ENCODE results near the gene LIN7A.

Gene LIN7A

DNA sequence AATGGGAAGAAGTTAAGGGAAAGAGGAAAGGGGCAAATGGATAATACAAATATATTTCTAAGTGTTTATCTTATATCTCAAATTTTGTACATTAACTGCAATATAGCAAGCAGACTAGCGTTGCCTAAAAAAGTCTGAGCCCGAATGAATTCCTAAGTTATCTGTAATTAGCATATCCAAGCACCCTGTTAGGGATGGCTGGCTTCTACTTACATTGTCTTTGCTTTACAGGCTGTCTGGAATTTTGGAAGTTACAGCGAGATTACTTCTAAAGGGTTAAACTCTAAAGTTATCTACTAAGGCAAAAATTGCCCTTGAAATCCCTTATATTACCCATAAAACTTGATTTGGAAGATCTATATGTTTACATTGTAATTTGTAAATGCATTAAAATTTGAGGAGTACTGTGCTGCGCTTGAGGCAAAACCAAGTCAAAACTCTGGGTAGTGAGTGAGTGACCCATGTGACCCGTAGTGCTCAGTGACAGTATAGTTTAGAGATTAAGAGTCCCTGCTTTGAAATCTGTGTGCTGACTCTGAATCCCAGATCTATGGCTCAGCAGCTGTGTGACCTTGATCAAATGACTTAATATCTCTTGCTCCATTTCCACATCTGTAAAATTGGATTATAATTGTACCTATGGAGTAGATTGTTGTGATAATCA, 17.3 kb upstream of the LIN7A start:
- Histone ChIP-seq H3K27me3 (ENCODE audit: low read length) (no peaks in the 10 kb centered on the region), H4K20me1 (ENCODE audit: low read depth, low read length) (no peaks in the 10 kb centered on the region), H3F3A (ENCODE audit: insufficient read depth) (no peaks in the 10 kb centered on the region), H3K9me2 (replicated peaks; ENCODE audit: insufficient read depth, low read length) (no peaks in the 10 kb centered on the region), H3K36me3 (ENCODE audit: low read length) (no peaks in the 10 kb centered on the region), H3K27ac (ENCODE audit: low read depth, low read length) (no peak overlapping the region), H3K9ac (ENCODE audit: low read length) (no peak overlapping the region), H2AFZ (ENCODE audit: low read depth, low read length, severe bottlenecking) (no peak overlapping the region), H3K79me2 (ENCODE audit: insufficient read depth, low read length) (no peaks in the 10 kb centered on the region), H3K9me3 (ENCODE audit: insufficient read depth, low read length) (no peaks in the 10 kb centered on the region), H3K4me3 (ENCODE audit: insufficient read depth, low read length, poor library complexity, severe bottlenecking) (no peak overlapping the region), H3K4me2 (ENCODE audit: low read depth, low read length, poor library complexity, severe bottlenecking) (no peak overlapping the region)
- TF ChIP-seq EZH2phosphoT487 (conservative IDR thresholded peaks at IDR 0.05; ENCODE audit: low read length) = no peak
- TF ChIP-seq, protein P1, sequence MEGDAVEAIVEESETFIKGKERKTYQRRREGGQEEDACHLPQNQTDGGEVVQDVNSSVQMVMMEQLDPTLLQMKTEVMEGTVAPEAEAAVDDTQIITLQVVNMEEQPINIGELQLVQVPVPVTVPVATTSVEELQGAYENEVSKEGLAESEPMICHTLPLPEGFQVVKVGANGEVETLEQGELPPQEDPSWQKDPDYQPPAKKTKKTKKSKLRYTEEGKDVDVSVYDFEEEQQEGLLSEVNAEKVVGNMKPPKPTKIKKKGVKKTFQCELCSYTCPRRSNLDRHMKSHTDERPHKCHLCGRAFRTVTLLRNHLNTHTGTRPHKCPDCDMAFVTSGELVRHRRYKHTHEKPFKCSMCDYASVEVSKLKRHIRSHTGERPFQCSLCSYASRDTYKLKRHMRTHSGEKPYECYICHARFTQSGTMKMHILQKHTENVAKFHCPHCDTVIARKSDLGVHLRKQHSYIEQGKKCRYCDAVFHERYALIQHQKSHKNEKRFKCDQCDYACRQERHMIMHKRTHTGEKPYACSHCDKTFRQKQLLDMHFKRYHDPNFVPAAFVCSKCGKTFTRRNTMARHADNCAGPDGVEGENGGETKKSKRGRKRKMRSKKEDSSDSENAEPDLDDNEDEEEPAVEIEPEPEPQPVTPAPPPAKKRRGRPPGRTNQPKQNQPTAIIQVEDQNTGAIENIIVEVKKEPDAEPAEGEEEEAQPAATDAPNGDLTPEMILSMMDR (IDR thresholded peaks at IDR 0.05; ENCODE audit: insufficient read depth, low read length, poor library complexity, severe bottlenecking) = no peak

DNA sequence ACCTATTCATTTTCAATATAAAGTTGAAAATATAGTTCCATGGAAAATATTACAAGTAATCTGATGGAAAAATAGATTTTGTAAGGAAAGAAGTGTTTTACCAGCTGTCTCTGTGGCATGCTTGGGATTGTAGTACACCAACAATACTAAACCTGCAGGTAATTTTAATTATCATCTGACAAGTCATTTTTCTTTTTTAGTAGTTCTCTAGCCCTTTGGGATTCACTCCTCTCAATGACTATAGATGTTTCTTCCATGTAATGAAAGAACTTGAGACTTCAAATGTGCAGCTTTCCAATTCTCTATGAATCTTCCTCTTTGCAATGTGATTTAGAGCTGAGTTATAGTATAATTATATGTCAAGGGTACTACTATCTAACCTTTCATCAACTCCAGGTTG, 14.7 kb upstream of the LIN7A start:
- H2AFZ ChIP-seq (ENCODE audit: low read depth, low read length, severe bottlenecking) = no peak overlapping the region
- TF ChIP-seq, protein P1 (IDR thresholded peaks at IDR 0.05; ENCODE audit: insufficient read depth, low read length, poor library complexity, severe bottlenecking) = no peak
- no peak for TF ChIP-seq EZH2phosphoT487 (conservative IDR thresholded peaks at IDR 0.05; ENCODE audit: low read length)
- no peak overlapping the region for H3K27ac ChIP-seq (ENCODE audit: low read depth, low read length)
- H4K20me1 ChIP-seq (ENCODE audit: low read depth, low read length) = no peaks in the 10 kb centered on the region
- H3K9me3 ChIP-seq (ENCODE audit: insufficient read depth, low read length) = no peaks in the 10 kb centered on the region
- no peaks in the 10 kb centered on the region for H3K79me2 ChIP-seq (ENCODE audit: insufficient read depth, low read length)
- H3K4me2 ChIP-seq (ENCODE audit: low read depth, low read length, poor library complexity, severe bottlenecking) = no peak overlapping the region
- no peaks in the 10 kb centered on the region for H3K27me3 ChIP-seq (ENCODE audit: low read length)
- H3K9ac ChIP-seq (ENCODE audit: low read length) = no peak overlapping the region
- H3K4me3 ChIP-seq (ENCODE audit: insufficient read depth, low read length, poor library complexity, severe bottlenecking) = no peak overlapping the region
- H3K9me2 ChIP-seq (replicated peaks; ENCODE audit: insufficient read depth, low read length) = no peaks in the 10 kb centered on the region
- H3F3A ChIP-seq (ENCODE audit: insufficient read depth) = no peaks in the 10 kb centered on the region
- H3K36me3 ChIP-seq (ENCODE audit: low read length) = no peaks in the 10 kb centered on the region

DNA sequence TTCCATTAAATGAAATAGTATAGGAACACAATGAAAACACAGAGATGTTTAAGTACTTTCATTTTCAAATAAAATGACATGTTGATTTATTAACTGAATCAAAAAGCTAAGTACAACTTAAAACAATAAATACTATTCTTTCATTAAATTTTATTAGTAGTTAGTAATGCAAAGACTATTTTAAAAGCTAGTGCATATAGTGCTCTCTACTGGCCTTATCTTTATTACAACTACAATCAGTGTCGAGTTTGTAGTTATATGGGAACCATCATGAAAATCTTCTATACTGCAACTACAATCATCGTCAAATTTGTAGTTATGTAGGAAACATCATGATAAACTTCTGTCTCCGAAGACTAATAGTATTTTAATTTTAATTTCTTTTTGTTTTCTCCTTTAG, 8.9 kb upstream of the LIN7A start:
- H2AFZ ChIP-seq (ENCODE audit: low read depth, low read length, severe bottlenecking) = no peak overlapping the region
- H3K79me2 ChIP-seq (ENCODE audit: insufficient read depth, low read length) = no peaks in the 10 kb centered on the region
- no peaks in the 10 kb centered on the region for H3K27me3 ChIP-seq (ENCODE audit: low read length)
- no peaks in the 10 kb centered on the region for H3K36me3 ChIP-seq (ENCODE audit: low read length)
- H4K20me1 ChIP-seq (ENCODE audit: low read depth, low read length) = no peaks in the 10 kb centered on the region
- H3K9me3 ChIP-seq (ENCODE audit: insufficient read depth, low read length) = no peaks in the 10 kb centered on the region
- H3K4me3 ChIP-seq (ENCODE audit: insufficient read depth, low read length, poor library complexity, severe bottlenecking) = no peak overlapping the region
- no peak overlapping the region for H3K27ac ChIP-seq (ENCODE audit: low read depth, low read length)
- H3K4me2 ChIP-seq (ENCODE audit: low read depth, low read length, poor library complexity, severe bottlenecking) = no peak overlapping the region
- TF ChIP-seq, protein P1 (IDR thresholded peaks at IDR 0.05; ENCODE audit: insufficient read depth, low read length, poor library complexity, severe bottlenecking) = no peak
- TF ChIP-seq EZH2phosphoT487 (conservative IDR thresholded peaks at IDR 0.05; ENCODE audit: low read length) = no peak
- H3K9me2 ChIP-seq (replicated peaks; ENCODE audit: insufficient read depth, low read length) = no peaks in the 10 kb centered on the region
- no peaks in the 10 kb centered on the region for H3F3A ChIP-seq (ENCODE audit: insufficient read depth)
- H3K9ac ChIP-seq (ENCODE audit: low read length) = no peak overlapping the region

All from SU-DHL-6 (cell line).